Heart left ventricle (tissue), 13 donors: ENCODE results near the gene TNRC6A.

Experiments used
- POLR2A ChIP-seq, 2 donors: fragments of 450-650 bp; IDR thresholded peaks; one replicate each; pipeline ENCODE4 v1.6.1; 2017; ENCODE audit warnings: antibody characterized with exemption in 2 of 2, mild to moderate bottlenecking in 2 of 2, moderate library complexity in 2 of 2
- TF ChIP-seq, protein P1 (sequence below), 12 donors: fragments of 200-600 bp; sonication (generic) in 4 of 12; IDR thresholded peaks; one replicate each; pipeline versions ENCODE4 v1.5.0 to v1.8.0; 2018 to 2022; ENCODE audit warnings: antibody characterized with exemption in 12 of 12, mild to moderate bottlenecking in 5 of 12
- donor health status: ischemic (EF 13 %, LVEDD 7.1; RV severe dilation, severe dysfunction).
- donor health status: DM: no; HTN: yes; CAD: no.
- donor health status: DM: no; HTN: no; CAD: no.
- donor health status: ischemic (EF 25% LVEDD 6.9; RV normal size, moderate dysfunction).
- donor health status: ischemic (EF 25% LVEDD 5.7; RV mildly dilated, moderate dysfunction).
- donor health status: ischemic (EF 35%, LVEDD 5.7; RV mildly dilated, moderate dysfunction).
- donor health status: nonischemic (EF 11% LVEDD 7.7; RV severe dilation, severe dysfunction).
- donor health status: DM: yes; HTN: yes; CAD: no.
- donor health status: PGD.
- donor health status: ischemic (EF 29% LVEDD 5.4; RV normal size, mild dysfunction).
- donor health status: nonischemic (EF 23%, LVEDD 6.1; RV moderate dilation, normal function).

DNA sequence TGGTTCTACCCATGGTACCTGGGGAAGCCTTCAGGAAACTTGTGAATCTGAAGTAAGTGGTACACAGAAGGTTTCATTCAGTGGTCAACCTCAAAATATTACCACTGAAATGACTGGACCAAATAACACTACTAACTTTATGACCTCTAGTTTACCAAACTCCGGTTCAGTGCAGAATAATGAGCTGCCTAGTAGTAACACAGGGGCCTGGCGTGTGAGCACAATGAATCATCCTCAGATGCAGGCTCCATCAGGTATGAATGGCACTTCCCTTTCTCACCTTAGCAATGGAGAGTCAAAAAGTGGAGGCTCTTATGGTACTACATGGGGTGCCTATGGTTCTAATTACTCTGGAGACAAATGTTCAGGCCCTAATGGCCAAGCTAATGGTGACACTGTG, 60.4 kb downstream of the TNRC6A start:
- TF ChIP-seq, protein P1, sequence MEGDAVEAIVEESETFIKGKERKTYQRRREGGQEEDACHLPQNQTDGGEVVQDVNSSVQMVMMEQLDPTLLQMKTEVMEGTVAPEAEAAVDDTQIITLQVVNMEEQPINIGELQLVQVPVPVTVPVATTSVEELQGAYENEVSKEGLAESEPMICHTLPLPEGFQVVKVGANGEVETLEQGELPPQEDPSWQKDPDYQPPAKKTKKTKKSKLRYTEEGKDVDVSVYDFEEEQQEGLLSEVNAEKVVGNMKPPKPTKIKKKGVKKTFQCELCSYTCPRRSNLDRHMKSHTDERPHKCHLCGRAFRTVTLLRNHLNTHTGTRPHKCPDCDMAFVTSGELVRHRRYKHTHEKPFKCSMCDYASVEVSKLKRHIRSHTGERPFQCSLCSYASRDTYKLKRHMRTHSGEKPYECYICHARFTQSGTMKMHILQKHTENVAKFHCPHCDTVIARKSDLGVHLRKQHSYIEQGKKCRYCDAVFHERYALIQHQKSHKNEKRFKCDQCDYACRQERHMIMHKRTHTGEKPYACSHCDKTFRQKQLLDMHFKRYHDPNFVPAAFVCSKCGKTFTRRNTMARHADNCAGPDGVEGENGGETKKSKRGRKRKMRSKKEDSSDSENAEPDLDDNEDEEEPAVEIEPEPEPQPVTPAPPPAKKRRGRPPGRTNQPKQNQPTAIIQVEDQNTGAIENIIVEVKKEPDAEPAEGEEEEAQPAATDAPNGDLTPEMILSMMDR (IDR thresholded peaks at IDR 0.05) = no peak
- TF ChIP-seq POLR2A (IDR thresholded peaks at IDR 0.05) = no peak
